Body of pancreas (tissue), 4 donors: ENCODE results near the gene TMEM121.
A peak's percentile ranks its signal among the peaks of the same experiment; 100 is the strongest.
"Not testable (repeated sequence)": the region's sequence is repeated elsewhere in the genome, so short reads cannot be mapped to it uniquely, and the experiment has no call there.

Experiments
- POLR2A ChIP-seq, 3 donors: fragments of 450-650 bp; IDR thresholded peaks; one replicate each; pipeline ENCODE4 v1.6.1; 2016; ENCODE audit warnings: antibody characterized with exemption in 3 of 3, mild to moderate bottlenecking in 2 of 3
- TF ChIP-seq, protein P1 (sequence below), 7 experiments: fragments of 450-650 bp in 4 of 7; fragments of 200-600 bp in 3 of 7; sonication (generic) in 3 of 7; IDR thresholded peaks; one replicate each; pipeline ENCODE4 v1.5.1; 2016 to 2019; ENCODE audit warnings: antibody characterized with exemption in 7 of 7

- TF ChIP-seq, protein P1, sequence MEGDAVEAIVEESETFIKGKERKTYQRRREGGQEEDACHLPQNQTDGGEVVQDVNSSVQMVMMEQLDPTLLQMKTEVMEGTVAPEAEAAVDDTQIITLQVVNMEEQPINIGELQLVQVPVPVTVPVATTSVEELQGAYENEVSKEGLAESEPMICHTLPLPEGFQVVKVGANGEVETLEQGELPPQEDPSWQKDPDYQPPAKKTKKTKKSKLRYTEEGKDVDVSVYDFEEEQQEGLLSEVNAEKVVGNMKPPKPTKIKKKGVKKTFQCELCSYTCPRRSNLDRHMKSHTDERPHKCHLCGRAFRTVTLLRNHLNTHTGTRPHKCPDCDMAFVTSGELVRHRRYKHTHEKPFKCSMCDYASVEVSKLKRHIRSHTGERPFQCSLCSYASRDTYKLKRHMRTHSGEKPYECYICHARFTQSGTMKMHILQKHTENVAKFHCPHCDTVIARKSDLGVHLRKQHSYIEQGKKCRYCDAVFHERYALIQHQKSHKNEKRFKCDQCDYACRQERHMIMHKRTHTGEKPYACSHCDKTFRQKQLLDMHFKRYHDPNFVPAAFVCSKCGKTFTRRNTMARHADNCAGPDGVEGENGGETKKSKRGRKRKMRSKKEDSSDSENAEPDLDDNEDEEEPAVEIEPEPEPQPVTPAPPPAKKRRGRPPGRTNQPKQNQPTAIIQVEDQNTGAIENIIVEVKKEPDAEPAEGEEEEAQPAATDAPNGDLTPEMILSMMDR (IDR thresholded peaks at IDR 0.05), result peak in 1 of 7 experiments; percentile 14
- TF ChIP-seq POLR2A (IDR thresholded peaks at IDR 0.05), result not testable (repeated sequence)
Measured at GRCh38 chr14:105558449-105559154, 32.2 kb downstream of the TMEM121 start.
